Measurements from ENCODE around the gene RPS6KC1. TPM values are rescaled to one million over a fixed set of nuclear protein-coding genes. Genes with fewer than 3 reads are reported as not detected.

Gene RPS6KC1
- total and polyA plus RNA-seq, 2 donors (not counting 3 experiments of a cell fraction or from before 2014, with no cell fraction given) = 5.1 to 18.6 TPM

GRCh38 chr1:213019450-213019849, 31.6 kb upstream of the RPS6KC1 start:
- dilution Hi-C loops (cut with MboI; ENCODE audit: extremely low pct_ligation_motif_present, low sequenced_read_pairs) = no loop called here
- intact Hi-C loops (cut with micrococcal nuclease) = no loop called here
- H2AFZ ChIP-seq (ENCODE audit: low read depth, low read length) = no peak overlapping the region
- DNase-seq (ENCODE audit: low read depth, low spot score) (no peak), FAIRE-seq (no peak)
- peaks cover 3% of the 10 kb centered on the region for H3K79me2 ChIP-seq (ENCODE audit: control insufficient read depth, insufficient read depth, low read length)
- CTCF ChIA-PET = no interaction called here
- H3K27ac ChIP-seq (ENCODE audit: insufficient read depth, low read depth, low read length) = no peak overlapping the region
- H3K9me3 ChIP-seq (replicated peaks; ENCODE audit: control insufficient read depth, insufficient read depth, low read length) = no peaks in the 10 kb centered on the region
- H3K9me1 ChIP-seq (replicated peaks; ENCODE audit: control insufficient read depth, extremely low read depth, insufficient read depth, low read length) = no peaks in the 10 kb centered on the region
- TF ChIP-seq FOS (IDR thresholded peaks at IDR 0.05; ENCODE audit: borderline replicate concordance, insufficient read depth, low read length) = no peak
- no peak for TF ChIP-seq EZH2 (IDR thresholded peaks at IDR 0.05; ENCODE audit: borderline replicate concordance, low read depth, low read length, severe bottlenecking)
- TF ChIP-seq JUN (IDR thresholded peaks at IDR 0.05; ENCODE audit: borderline replicate concordance, insufficient read depth, insufficient read length, low read depth) = no peak
- TF ChIP-seq CTCF (IDR thresholded peaks at IDR 0.05; ENCODE audit: extremely low read depth in 1 of 2, insufficient read depth in 1 of 2, low read depth in 1 of 2, low read length in 2 of 2) = no peak
- no peak for TF ChIP-seq POLR2A (IDR thresholded peaks at IDR 0.05; ENCODE audit: low read depth, low read length)
- TF ChIP-seq MYC (IDR thresholded peaks at IDR 0.05; ENCODE audit: low read depth, low read length) = no peak
- TF ChIP-seq GATA2 (IDR thresholded peaks at IDR 0.05; ENCODE audit: insufficient read depth, insufficient read length, low read depth, low read length) = no peak
- no peak for TF ChIP-seq POLR2AphosphoS5 (IDR thresholded peaks at IDR 0.05; ENCODE audit: insufficient read depth, low read depth, low read length)
- no peak for TF ChIP-seq MAX (IDR thresholded peaks at IDR 0.05; ENCODE audit: insufficient read depth, insufficient read length)
- no peak overlapping the region for H3K4me2 ChIP-seq (ENCODE audit: insufficient read depth, low read length)
- peaks cover 5% of the 10 kb centered on the region for H3K4me1 ChIP-seq (ENCODE audit: control insufficient read depth, extremely low read depth, insufficient read depth, low read length)
- no peaks in the 10 kb centered on the region for H4K20me1 ChIP-seq (replicated peaks; ENCODE audit: control insufficient read depth, extremely low read depth, insufficient read depth, low read length)
- POLR2A ChIA-PET = no interaction called here
- H3K36me3 ChIP-seq (ENCODE audit: control insufficient read depth in 2 of 2, extremely low read depth in 1 of 2, insufficient read depth in 2 of 2, low read length in 2 of 2) = no peaks in the 10 kb centered on the region
- BruUV-seq (replicated peaks) = no TSS peak
- no peak overlapping the region for H3K4me3 ChIP-seq (replicated peaks in 1 of 3; ENCODE audit: insufficient read depth in 1 of 3, low read depth in 1 of 3, low read length in 3 of 3)
- H3K9ac ChIP-seq (replicated peaks; ENCODE audit: extremely low read depth, insufficient read depth, low read length) = no peak overlapping the region
- peaks cover 8 to 13% of the 10 kb centered on the region in 2 experiments for H3K27me3 ChIP-seq (ENCODE audit: control insufficient read depth in 2 of 2, insufficient read depth in 2 of 2, low read length in 2 of 2)

Measured in endothelial cell of umbilical vein (primary cell).